H1 (cell line): ENCODE data around the gene HMGB4. TPM values are rescaled to one million over a fixed set of nuclear protein-coding genes. Genes with fewer than 3 reads are reported as not detected.

Experiments used
- CTCF ChIA-PET: fragments of 300-600 bp; sonication (Branson Sonifier 250); formaldehyde crosslinking; loops from one replicate; lab custom pipeline; 2021; ENCODE audit not compliant: partially characterized antibody; lab: Charles Lee
- POLR2A ChIA-PET: fragments of 300-600 bp; sonication (Branson Sonifier 250); formaldehyde crosslinking; loops from one replicate; lab custom pipeline; 2021; ENCODE audit warnings: inconsistent platforms; ENCODE audit not compliant: partially characterized antibody; lab: Charles Lee
- DNase-seq, 2 experiments: peaks; one replicate each; pipeline versions ENCODE4 v3.0.0 to v3.0.0-alpha.2; 2010 to 2022; ENCODE audit warnings: low spot score in 2 of 2, low read depth in 1 of 2, mixed read lengths in 1 of 2
- FAIRE-seq: peaks from 2 replicates; lab custom pipeline; 2011; peaks lifted over from hg19 to GRCh38; lab: Jason Lieb, UNC
- H2AFZ ChIP-seq: 2 replicates; pipeline ENCODE4 v1.8.1; 2012; ENCODE audit warnings: low read length, inconsistent platforms
- H2AK5ac ChIP-seq: 2 replicates; pipeline ENCODE4 v1.6.1; 2013; ENCODE audit warnings: low read depth, low read length
- H2BK120ac ChIP-seq: replicated peaks from 2 replicates; pipeline ENCODE3; 2013; ENCODE audit warnings: low read depth, low read length, inconsistent platforms
- H2BK12ac ChIP-seq: 2 replicates; pipeline ENCODE4 v1.6.1; 2013; ENCODE audit warnings: low read depth, low read length
- H2BK15ac ChIP-seq: 2 replicates; pipeline ENCODE4 v1.6.1; 2013; ENCODE audit warnings: low read length
- H2BK20ac ChIP-seq: 2 replicates; pipeline ENCODE4 v1.6.1; 2013; ENCODE audit warnings: low read length
- H2BK5ac ChIP-seq: 2 replicates; pipeline ENCODE4 v1.6.1; 2013; ENCODE audit warnings: low read depth, low read length
- H3K14ac ChIP-seq: 2 replicates; pipeline ENCODE4 v1.6.1; 2013; ENCODE audit warnings: inconsistent platforms; ENCODE audit not compliant: insufficient read length
- H3K18ac ChIP-seq: 2 replicates; pipeline ENCODE4 v1.6.1; 2013; ENCODE audit warnings: low read length; ENCODE audit errors: extremely low read depth
- H3K23ac ChIP-seq: 2 replicates; pipeline ENCODE4 v1.6.1; 2013; ENCODE audit warnings: inconsistent platforms; ENCODE audit not compliant: insufficient read length
- H3K23me2 ChIP-seq: 2 replicates; pipeline ENCODE4 v1.6.1; 2013; ENCODE audit warnings: low read depth, low read length
- H3K27ac ChIP-seq: 2 replicates; pipeline ENCODE4 v1.6.1; 2011; ENCODE audit warnings: low read depth, low read length, inconsistent platforms
- H3K27me3 ChIP-seq, 4 experiments: replicated peaks in 1 of 4; 1 replicate in 1 of 4; 2 replicates in 3 of 4; pipeline versions ENCODE4 v1.6.1 to v1.8.1; 2011 to 2013; ENCODE audit warnings: low read length in 3 of 4, mild to moderate bottlenecking in 3 of 4, inconsistent platforms in 2 of 4, mixed read lengths in 2 of 4, moderate library complexity in 1 of 4; ENCODE audit not compliant: control insufficient read depth in 3 of 4, insufficient read depth in 3 of 4; ENCODE audit errors: extremely low read depth in 1 of 4
- H3K36me3 ChIP-seq, 4 experiments: 2 replicates each; pipeline versions ENCODE4 v1.6.1 to v1.8.1; 2011 to 2013; ENCODE audit warnings: mild to moderate bottlenecking in 4 of 4, low read length in 3 of 4, moderate library complexity in 2 of 4, control low read depth in 1 of 4, inconsistent platforms in 1 of 4; ENCODE audit not compliant: insufficient read depth in 4 of 4, control insufficient read depth in 2 of 4
- H3K4ac ChIP-seq: replicated peaks from 2 replicates; pipeline ENCODE3; 2013; ENCODE audit warnings: low read length, low read depth, mixed read lengths, inconsistent platforms; ENCODE audit not compliant: insufficient read length
- H3K4me1 ChIP-seq, 4 experiments: replicated peaks in 1 of 4; 1 replicate in 1 of 4; 2 replicates in 3 of 4; pipeline versions ENCODE4 v1.6.1 to v1.8.1; 2011 to 2013; ENCODE audit warnings: low read length in 3 of 4, inconsistent platforms in 2 of 4, mixed read lengths in 1 of 4; ENCODE audit not compliant: insufficient read depth in 4 of 4, control insufficient read depth in 3 of 4
- H3K4me2 ChIP-seq, 2 experiments: 2 replicates each; pipeline versions ENCODE4 v1.6.1 to v1.8.1; 2011 to 2013; ENCODE audit warnings: low read depth in 2 of 2, low read length in 2 of 2, control low read depth in 1 of 2, inconsistent platforms in 1 of 2, mild to moderate bottlenecking in 1 of 2; ENCODE audit not compliant: insufficient read depth in 1 of 2
- H3K4me3 ChIP-seq, 4 experiments: fragments of 200-600, 300-600 bp in 1 of 4; sonication (generic), shearing (Covaris generic), sonication (Bioruptor Twin) in 1 of 4; 2 replicates each; pipeline versions ENCODE4 v1.5.1 to v1.8.1; 2011 to 2016; ENCODE audit warnings: low read length in 4 of 4, low read depth in 3 of 4, control low read depth in 2 of 4, inconsistent platforms in 2 of 4, mild to moderate bottlenecking in 2 of 4, mixed read lengths in 1 of 4, moderate library complexity in 1 of 4; ENCODE audit not compliant: insufficient read depth in 2 of 4; ENCODE audit errors: extremely low read depth in 1 of 4
- H3K56ac ChIP-seq: replicated peaks from 2 replicates; pipeline ENCODE3; 2013; ENCODE audit warnings: low read depth, mild to moderate bottlenecking, mixed read lengths, low read length, inconsistent platforms; ENCODE audit not compliant: insufficient read length
- H3K79me1 ChIP-seq: 2 replicates; pipeline ENCODE4 v1.6.1; 2013; ENCODE audit warnings: low read depth, low read length, control low read depth
- H3K79me2 ChIP-seq, 2 experiments: 2 replicates each; pipeline versions ENCODE4 v1.6.1 to v1.8.1; 2012 to 2013; ENCODE audit warnings: low read length in 2 of 2, mild to moderate bottlenecking in 2 of 2, inconsistent platforms in 1 of 2; ENCODE audit not compliant: insufficient read depth in 2 of 2, control insufficient read depth in 1 of 2
- H3K9ac ChIP-seq, 4 experiments: replicated peaks in 1 of 4; 1 replicate in 1 of 4; 2 replicates in 3 of 4; pipeline versions ENCODE4 v1.6.1 to v1.8.1; 2011 to 2013; ENCODE audit warnings: low read depth in 3 of 4, low read length in 3 of 4, control low read depth in 2 of 4, mild to moderate bottlenecking in 2 of 4, moderate library complexity in 2 of 4, inconsistent platforms in 1 of 4; ENCODE audit errors: extremely low read depth in 1 of 4
- H3K9me3 ChIP-seq, 2 experiments: 2 replicates each; pipeline versions ENCODE4 v1.6.1 to v1.8.1; 2012 to 2013; ENCODE audit warnings: mild to moderate bottlenecking in 2 of 2, moderate library complexity in 2 of 2, control low read depth in 1 of 2, inconsistent platforms in 1 of 2, low read depth in 1 of 2, low read length in 1 of 2, mixed read lengths in 1 of 2; ENCODE audit not compliant: insufficient read depth in 2 of 2
- H4K20me1 ChIP-seq, 2 experiments: replicated peaks in 1 of 2; 2 replicates each; pipeline versions ENCODE3 to v1.8.1; 2011 to 2013; ENCODE audit warnings: inconsistent platforms in 2 of 2, low read length in 2 of 2, mild to moderate bottlenecking in 1 of 2; ENCODE audit not compliant: insufficient read depth in 2 of 2, control insufficient read depth in 1 of 2
- H4K5ac ChIP-seq: 2 replicates; pipeline ENCODE4 v1.6.1; 2013; ENCODE audit warnings: low read length, low read depth, mixed read lengths, inconsistent platforms; ENCODE audit not compliant: insufficient read length
- H4K8ac ChIP-seq: 2 replicates; pipeline ENCODE4 v1.8.0; 2013; ENCODE audit warnings: mild to moderate bottlenecking, moderate library complexity, low read length, inconsistent platforms; ENCODE audit not compliant: insufficient read depth; ENCODE audit errors: extremely low read depth
- H4K91ac ChIP-seq: replicated peaks from 2 replicates; pipeline ENCODE3; 2013; ENCODE audit warnings: low read length, mixed read lengths, inconsistent platforms; ENCODE audit not compliant: insufficient read length
- CBX5 ChIP-seq: fragments of 300-800, 300-1000 bp; sonication (generic); IDR thresholded peaks from 2 replicates; pipeline ENCODE4 v1.7.1; 2016; ENCODE audit warnings: antibody characterized with exemption, low read length, low read depth
- CEBPB ChIP-seq: IDR thresholded peaks from 2 replicates; pipeline ENCODE4 v1.6.1; 2012; ENCODE audit warnings: low read depth, low read length
- CTCF ChIP-seq, 3 experiments: IDR thresholded peaks; 1 replicate in 2 of 3; 2 replicates in 1 of 3; pipeline versions ENCODE4 v1.5.1 to v1.6.1; 2011; ENCODE audit warnings: low read length in 3 of 3, mild to moderate bottlenecking in 3 of 3, inconsistent platforms in 2 of 3, low read depth in 1 of 3, moderate library complexity in 1 of 3; ENCODE audit not compliant: insufficient read depth in 1 of 3; ENCODE audit errors: control extremely low read depth in 1 of 3
- EZH2 ChIP-seq: fragments of 200-600 bp; sonication (generic); IDR thresholded peaks from 2 replicates; pipeline ENCODE4 v1.7.1; 2012; ENCODE audit warnings: low read depth, mild to moderate bottlenecking, moderate library complexity, low read length, inconsistent platforms; ENCODE audit not compliant: severe bottlenecking
- HDAC2 ChIP-seq, 2 experiments: fragments of 300-600 bp in 1 of 2; sonication (generic) in 1 of 2; IDR thresholded peaks; 2 replicates each; pipeline ENCODE4 v1.6.1; 2011 to 2012; ENCODE audit warnings: low read depth in 2 of 2, low read length in 2 of 2, mild to moderate bottlenecking in 2 of 2, moderate library complexity in 2 of 2, borderline replicate concordance in 1 of 2, inconsistent platforms in 1 of 2
- KDM5A ChIP-seq: fragments of 200-600 bp; IDR thresholded peaks from 2 replicates; pipeline ENCODE4 v1.7.1; 2012; ENCODE audit warnings: mild to moderate bottlenecking, low read length, inconsistent platforms, mixed read lengths
- NANOG ChIP-seq: IDR thresholded peaks from 2 replicates; pipeline ENCODE4 v1.6.1; 2011; ENCODE audit warnings: low read length, low read depth, mild to moderate bottlenecking, inconsistent platforms; ENCODE audit not compliant: insufficient read depth, poor library complexity, severe bottlenecking
- NRF1 ChIP-seq: IDR thresholded peaks from 2 replicates; pipeline ENCODE4 v1.6.1; 2011; ENCODE audit warnings: mild to moderate bottlenecking, low read depth, low read length, improper control_type of control experiment
- SIRT6 ChIP-seq: IDR thresholded peaks from one replicate; pipeline ENCODE4 v1.7.1; 2012; ENCODE audit warnings: low read length, inconsistent platforms
- ZNF274 ChIP-seq: IDR thresholded peaks from 2 replicates; pipeline ENCODE4 v1.7.0; 2012; ENCODE audit warnings: low read length, borderline replicate concordance; ENCODE audit errors: extremely low read depth
- WGBS, 2 experiments: shearing (Covaris generic) in 1 of 2; methylation state at CpG; one replicate each; pipeline versions ENCODE4 v1.1.6 to v1.1.7; 2013 to 2015; ENCODE audit warnings: low lambda C conversion rate in 2 of 2, mixed read lengths in 2 of 2, inconsistent platforms in 1 of 2, low coverage in 1 of 2, missing lambda C conversion rate in 1 of 2; ENCODE audit not compliant: insufficient replicate concordance in 2 of 2, insufficient coverage in 1 of 2, insufficient read length in 1 of 2; ENCODE audit errors: extremely low coverage in 1 of 2, missing lambda C conversion rate in 1 of 2; 5-methylcytosine and 5-hydroxymethylcytosine counted together
- polyA plus RNA-seq, 7 experiments: library from polyadenylated mRNA; depleted of rRNA in 3 of 7; stranded (reverse) in 5 of 7; unstranded in 2 of 7; fragments of >200 nt in 5 of 7; fragments of 200-250 nt in 2 of 7; gene quantifications; 1 replicate in 5 of 7; 2 replicates in 1 of 7; 4 replicates in 1 of 7; pipeline versions ENCODE4 v1.2.1 to v1.2.3, GENCODE V29; 2011 to 2013; ENCODE audit warnings: missing spikeins in 2 of 7, mixed read lengths in 2 of 7
- total RNA-seq: library from RNA; stranded (reverse); fragmentation: NEBNext Ultra II Directional; extraction: Animal tissue kit (Norgen Biotek cat#: 25700); gene quantifications from 2 replicates; pipeline ENCODE4 v1.2.1, GENCODE V29; 2021

Gene HMGB4
- total and polyA plus RNA-seq, 2 of the 8 experiments (the other 6 are each of a cell fraction or from before 2014, with no cell fraction given) = not detected

GRCh38 chr1:33880305-33880704, 16.4 kb downstream of the HMGB4 start:
- Histone ChIP-seq H3K27ac (no peak overlapping the region), H3K79me1 (no peaks in the 10 kb centered on the region; the same call in 1 of the 2 replicates), H3K9ac (no peak overlapping the region), H2BK12ac (no peak overlapping the region), H2AK5ac (no peak overlapping the region), H2BK120ac (no peak overlapping the region), H3K56ac (no peak overlapping the region), H3K4ac (no peak overlapping the region), H3K4me2 (no peak overlapping the region), H3K4me1 (peaks cover 0 to 4% (median 0%) of the 10 kb centered on the region in 4 experiments; a peak in 1 of 7 replicates), H3K23ac (no peak overlapping the region), H3K14ac (no peak overlapping the region), H4K8ac (no peak overlapping the region), H3K18ac (no peak overlapping the region), H4K5ac (no peak overlapping the region), H3K23me2 (no peaks in the 10 kb centered on the region), H4K20me1 (no peaks in the 10 kb centered on the region), H2BK5ac (no peak overlapping the region), H3K36me3 (no peaks in the 10 kb centered on the region), H2AFZ (no peak overlapping the region), H3K79me2 (no peaks in the 10 kb centered on the region; a peak in 1 of 4 replicates), H4K91ac (no peak overlapping the region), H3K27me3 (no peaks in the 10 kb centered on the region), H2BK20ac (no peak overlapping the region), H3K4me3 (no peak overlapping the region), H3K9me3 (no peaks in the 10 kb centered on the region), H2BK15ac (no peak overlapping the region)
- TF ChIP-seq NANOG (no peak), CTCF (IDR thresholded peaks at IDR 0.05; ENCODE audit: control extremely low read depth in 1 of 3, insufficient read depth in 1 of 3, low read depth in 1 of 3, low read length in 3 of 3) (no peak), EZH2 (no peak), CBX5 (no peak), SIRT6 (no peak), KDM5A (no peak), HDAC2 (IDR thresholded peaks at IDR 0.05; ENCODE audit: borderline replicate concordance in 1 of 2, low read depth in 2 of 2, low read length in 2 of 2) (no peak), NRF1 (no peak), ZNF274 (no peak), CEBPB (no peak)
- DNase-seq (no peak), FAIRE-seq (no peak)
- CTCF ChIA-PET = interaction anchor here (0.7 to 1.8 kb wide), 5 partner anchors 8 to 233 kb away, joined by 3 to 6 read pairs (median 3); no protein-coding TSS in a partner anchor
- WGBS, 2 experiments = 64% methylated on average over 2 of the region's 2 CpGs; no CpG with 5 or more reads in 1 of the 2 experiments
- POLR2A ChIA-PET = no interaction called here
